ENCODE measurements around the gene PATJ. TPM values are rescaled to one million over a fixed set of nuclear protein-coding genes. Genes with fewer than 3 reads are reported as not detected.
"Not testable (repeated sequence)": the region's sequence is repeated elsewhere in the genome, so short reads cannot be mapped to it uniquely, and the experiment has no call there.

PATJ gene
- total RNA-seq, 2 donors from 2014 or later: 21.6 to 25.3 TPM

GRCh38 chr1:61953790-61954150 is 211.5 kb downstream of the PATJ start:
- no peak overlapping the region for H3K4me3 Mint-ChIP-seq
- H3K27ac Mint-ChIP-seq: no peak overlapping the region
- H3K9me3 Mint-ChIP-seq: no peaks in the 10 kb centered on the region
- no peaks in the 10 kb centered on the region for H3K36me3 Mint-ChIP-seq (ENCODE audit: insufficient read depth in 2 of 2)
- H3K4me1 Mint-ChIP-seq (ENCODE audit: low read depth): no peaks in the 10 kb centered on the region
- no peak for ATAC-seq (replicated peaks in 1 of 2)
- DNase-seq: no peak
- H3K27me3 Mint-ChIP-seq (ENCODE audit: low read depth): no peaks in the 10 kb centered on the region

GRCh38 chr1:61955261-61955660 is 213.0 kb downstream of the PATJ start:
- no peak overlapping the region for H3K27ac Mint-ChIP-seq
- DNase-seq (no peak), ATAC-seq (replicated peaks in 1 of 2) (no peak)
- H3K27me3 Mint-ChIP-seq (ENCODE audit: low read depth): no peaks in the 10 kb centered on the region
- no peaks in the 10 kb centered on the region for H3K36me3 Mint-ChIP-seq (ENCODE audit: insufficient read depth in 2 of 2)
- no peaks in the 10 kb centered on the region for H3K9me3 Mint-ChIP-seq
- H3K4me1 Mint-ChIP-seq (ENCODE audit: low read depth): no peaks in the 10 kb centered on the region
- no peak overlapping the region for H3K4me3 Mint-ChIP-seq

GRCh38 chr1:61956016-61956645 is 213.9 kb downstream of the PATJ start:
- no peaks in the 10 kb centered on the region for H3K4me1 Mint-ChIP-seq (ENCODE audit: low read depth)
- H3K27me3 Mint-ChIP-seq (ENCODE audit: low read depth): no peaks in the 10 kb centered on the region
- H3K27ac Mint-ChIP-seq: no peak overlapping the region

GRCh38 chr1:61956784-61957183 is 214.5 kb downstream of the PATJ start:
- DNase-seq (no peak), ATAC-seq (replicated peaks in 1 of 2) (no peak)
- Mint-ChIP-seq H3K27ac (no peak overlapping the region), H3K27me3 (ENCODE audit: low read depth) (no peaks in the 10 kb centered on the region), H3K36me3 (ENCODE audit: insufficient read depth in 2 of 2) (no peaks in the 10 kb centered on the region), H3K9me3 (no peaks in the 10 kb centered on the region), H3K4me1 (ENCODE audit: low read depth) (no peaks in the 10 kb centered on the region), H3K4me3 (no peak overlapping the region)

More at GRCh38 chr1:61956016-61956645, 213.9 kb downstream of the PATJ start:
- Mint-ChIP-seq H3K9me3 (no peaks in the 10 kb centered on the region), H3K36me3 (ENCODE audit: insufficient read depth in 2 of 2) (no peaks in the 10 kb centered on the region), H3K4me3 (no peak overlapping the region)
- DNase-seq (no peak), ATAC-seq (replicated peaks in 1 of 2) (no peak)

GRCh38 chr1:61961009-61961408 is 218.7 kb downstream of the PATJ start:
- Mint-ChIP-seq H3K36me3 (ENCODE audit: insufficient read depth in 2 of 2) (no peaks in the 10 kb centered on the region), H3K27me3 (ENCODE audit: low read depth) (no peaks in the 10 kb centered on the region), H3K4me1 (ENCODE audit: low read depth) (no peaks in the 10 kb centered on the region), H3K9me3 (no peaks in the 10 kb centered on the region), H3K4me3 (no peak overlapping the region), H3K27ac (no peak overlapping the region)
- ATAC-seq (replicated peaks in 1 of 2): no peak
- DNase-seq: no peak

GRCh38 chr1:61962631-61963030 is 220.4 kb downstream of the PATJ start:
- ATAC-seq (replicated peaks in 1 of 2): no peak
- DNase-seq: no peak
- H3K27me3 Mint-ChIP-seq (ENCODE audit: low read depth): no peaks in the 10 kb centered on the region

GRCh38 chr1:61966450-61967225 is 224.4 kb downstream of the PATJ start:
- H3K36me3 Mint-ChIP-seq (ENCODE audit: insufficient read depth in 2 of 2); H3K4me3 Mint-ChIP-seq; DNase-seq; H3K9me3 Mint-ChIP-seq; H3K4me1 Mint-ChIP-seq (ENCODE audit: low read depth); H3K27ac Mint-ChIP-seq; ATAC-seq (replicated peaks in 1 of 2); H3K27me3 Mint-ChIP-seq (ENCODE audit: low read depth): not testable (repeated sequence)

More at GRCh38 chr1:61962631-61963030, 220.4 kb downstream of the PATJ start:
- Mint-ChIP-seq H3K36me3 (ENCODE audit: insufficient read depth in 2 of 2) (no peaks in the 10 kb centered on the region), H3K9me3 (no peaks in the 10 kb centered on the region), H3K27ac (no peak overlapping the region), H3K4me3 (no peak overlapping the region), H3K4me1 (ENCODE audit: low read depth) (no peaks in the 10 kb centered on the region)

GRCh38 chr1:61967750-61968149 is 225.5 kb downstream of the PATJ start:
- H3K4me3 Mint-ChIP-seq: no peak overlapping the region
- H3K9me3 Mint-ChIP-seq: no peaks in the 10 kb centered on the region
- H3K36me3 Mint-ChIP-seq (ENCODE audit: insufficient read depth in 2 of 2): peaks cover 0 to 1% of the 10 kb centered on the region in 2 donors
- no peaks in the 10 kb centered on the region for H3K27me3 Mint-ChIP-seq (ENCODE audit: low read depth)
- ATAC-seq (replicated peaks in 1 of 2) (no peak), DNase-seq (no peak)
- no peaks in the 10 kb centered on the region for H3K4me1 Mint-ChIP-seq (ENCODE audit: low read depth)
- H3K27ac Mint-ChIP-seq: no peak overlapping the region

- Mint-ChIP-seq H3K36me3 (ENCODE audit: insufficient read depth in 2 of 2) (peaks cover 0 to 1% of the 10 kb centered on the region in 2 donors), H3K4me1 (ENCODE audit: low read depth) (no peaks in the 10 kb centered on the region), H3K4me3 (no peak overlapping the region), H3K27ac (no peak overlapping the region), H3K9me3 (no peaks in the 10 kb centered on the region), H3K27me3 (ENCODE audit: low read depth) (no peaks in the 10 kb centered on the region)
- ATAC-seq (replicated peaks in 1 of 2): no peak
- no peak for DNase-seq
Measured at GRCh38 chr1:61968869-61969268, 226.6 kb downstream of the PATJ start.

- no peaks in the 10 kb centered on the region for H3K4me1 Mint-ChIP-seq (ENCODE audit: low read depth)
- H3K9me3 Mint-ChIP-seq: no peaks in the 10 kb centered on the region
- no peak for ATAC-seq (replicated peaks in 1 of 2)
- H3K4me3 Mint-ChIP-seq: no peak overlapping the region
- no peaks in the 10 kb centered on the region for H3K36me3 Mint-ChIP-seq (ENCODE audit: insufficient read depth in 2 of 2)
- H3K27me3 Mint-ChIP-seq (ENCODE audit: low read depth): no peaks in the 10 kb centered on the region
- DNase-seq: no peak
- H3K27ac Mint-ChIP-seq: no peak overlapping the region
Measured at GRCh38 chr1:61973100-61973837, 231.0 kb downstream of the PATJ start.

- Mint-ChIP-seq H3K27me3 (ENCODE audit: low read depth) (no peaks in the 10 kb centered on the region), H3K27ac (no peak overlapping the region), H3K9me3 (no peaks in the 10 kb centered on the region), H3K4me3 (no peak overlapping the region), H3K36me3 (ENCODE audit: insufficient read depth in 2 of 2) (no peaks in the 10 kb centered on the region), H3K4me1 (ENCODE audit: low read depth) (peaks cover 3% of the 10 kb centered on the region)
- DNase-seq (no peak), ATAC-seq (replicated peaks in 1 of 2) (no peak)
Measured at GRCh38 chr1:61975638-61976037, 233.4 kb downstream of the PATJ start.

- no peak overlapping the region for H3K4me3 Mint-ChIP-seq
- no peaks in the 10 kb centered on the region for H3K9me3 Mint-ChIP-seq
- ATAC-seq (replicated peaks in 1 of 2): no peak
- DNase-seq: no peak
- no peaks in the 10 kb centered on the region for H3K27me3 Mint-ChIP-seq (ENCODE audit: low read depth)
- H3K27ac Mint-ChIP-seq: no peak overlapping the region
- H3K4me1 Mint-ChIP-seq (ENCODE audit: low read depth): peaks cover 8% of the 10 kb centered on the region
- no peaks in the 10 kb centered on the region for H3K36me3 Mint-ChIP-seq (ENCODE audit: insufficient read depth in 2 of 2)
Measured at GRCh38 chr1:61976566-61976965, 234.3 kb downstream of the PATJ start.

GRCh38 chr1:61978796-61979195 is 236.5 kb downstream of the PATJ start:
- Mint-ChIP-seq H3K27me3 (ENCODE audit: low read depth) (no peaks in the 10 kb centered on the region), H3K36me3 (ENCODE audit: insufficient read depth in 2 of 2) (no peaks in the 10 kb centered on the region), H3K4me3 (no peak overlapping the region), H3K4me1 (ENCODE audit: low read depth) (peaks cover 8% of the 10 kb centered on the region), H3K9me3 (no peaks in the 10 kb centered on the region), H3K27ac (no peak overlapping the region)
- DNase-seq (no peak), ATAC-seq (replicated peaks in 1 of 2) (no peak)

All from activated T-cell treated with anti-CD3 and anti-CD28 coated beads, Interleukin-2, amount 50 U/mL, for 72 hours (primary cell).